Activated CD4-positive, alpha-beta T cell treated with anti-CD3 and anti-CD28 coated beads, Interleukin-10, Interleukin-2, amounts not matched to agents 100 ng/mL and 50 ng/mL, durations not matched to agents 16 hours and 8 hours (primary cell): ENCODE data around the gene BMP2.
A peak's percentile ranks its signal among the peaks of the same experiment; 100 is the strongest.

Experiments used
- DNase-seq: peaks from one replicate; pipeline ENCODE4 v3.0.0-alpha.2; 2020

The BMP2 gene

DNA sequence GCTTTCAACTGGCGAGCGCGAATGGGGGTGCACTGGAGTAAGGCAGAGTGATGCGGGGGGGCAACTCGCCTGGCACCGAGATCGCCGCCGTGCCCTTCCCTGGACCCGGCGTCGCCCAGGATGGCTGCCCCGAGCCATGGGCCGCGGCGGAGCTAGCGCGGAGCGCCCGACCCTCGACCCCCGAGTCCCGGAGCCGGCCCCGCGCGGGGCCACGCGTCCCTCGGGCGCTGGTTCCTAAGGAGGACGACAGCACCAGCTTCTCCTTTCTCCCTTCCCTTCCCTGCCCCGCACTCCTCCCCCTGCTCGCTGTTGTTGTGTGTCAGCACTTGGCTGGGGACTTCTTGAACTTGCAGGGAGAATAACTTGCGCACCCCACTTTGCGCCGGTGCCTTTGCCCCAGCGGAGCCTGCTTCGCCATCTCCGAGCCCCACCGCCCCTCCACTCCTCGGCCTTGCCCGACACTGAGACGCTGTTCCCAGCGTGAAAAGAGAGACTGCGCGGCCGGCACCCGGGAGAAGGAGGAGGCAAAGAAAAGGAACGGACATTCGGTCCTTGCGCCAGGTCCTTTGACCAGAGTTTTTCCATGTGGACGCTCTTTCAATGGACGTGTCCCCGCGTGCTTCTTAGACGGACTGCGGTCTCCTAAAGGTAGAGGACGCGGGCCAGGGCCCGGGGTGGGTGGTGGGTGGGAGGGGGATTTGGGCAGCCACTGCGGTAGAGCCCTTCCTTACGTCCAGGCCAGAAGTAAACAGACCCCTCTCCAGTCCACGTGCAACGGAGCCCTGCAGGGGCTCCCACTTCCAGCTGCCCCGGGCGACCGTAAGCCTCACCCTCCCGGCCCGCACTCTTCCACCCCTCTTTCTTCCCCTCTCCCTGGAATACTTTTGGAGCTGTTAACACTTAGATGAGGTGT, 998 bp downstream of the BMP2 start:
- DNase-seq, result no peak

GRCh38 chr20:6769903-6770785, 2.7 kb downstream of the BMP2 start:
- DNase-seq, result no peak

GRCh38 chr20:6770786-6771100, 3.3 kb downstream of the BMP2 start:
- DNase-seq, result no peak

- no peak for DNase-seq
Observed at GRCh38 chr20:6780433-6781190, 13.1 kb downstream of the BMP2 start.

DNA sequence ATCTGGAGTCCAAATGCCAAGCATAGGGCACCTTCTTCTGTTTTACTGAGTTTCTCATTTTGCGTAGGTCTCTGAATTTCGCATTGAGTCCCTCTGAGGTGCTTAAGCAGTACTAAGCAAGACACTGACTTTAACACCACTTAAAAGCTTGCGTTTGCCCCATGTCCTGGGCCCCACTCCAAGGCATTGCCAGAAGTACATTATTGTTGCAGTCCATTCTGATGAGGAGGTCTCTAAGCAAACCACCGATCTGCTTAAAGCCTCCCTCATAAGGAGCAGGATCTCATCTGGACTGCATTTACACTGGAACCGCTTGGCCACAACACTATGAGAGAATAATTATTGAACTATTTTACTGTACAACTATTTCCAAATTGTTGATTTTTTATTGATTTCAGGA, 16.3 kb downstream of the BMP2 start:
- DNase-seq, result no peak

- no peak for DNase-seq
Observed at GRCh38 chr20:6784210-6784631, 16.7 kb downstream of the BMP2 start.

- no peak for DNase-seq
Observed at GRCh38 chr20:6784767-6785166, 17.3 kb downstream of the BMP2 start.

DNA sequence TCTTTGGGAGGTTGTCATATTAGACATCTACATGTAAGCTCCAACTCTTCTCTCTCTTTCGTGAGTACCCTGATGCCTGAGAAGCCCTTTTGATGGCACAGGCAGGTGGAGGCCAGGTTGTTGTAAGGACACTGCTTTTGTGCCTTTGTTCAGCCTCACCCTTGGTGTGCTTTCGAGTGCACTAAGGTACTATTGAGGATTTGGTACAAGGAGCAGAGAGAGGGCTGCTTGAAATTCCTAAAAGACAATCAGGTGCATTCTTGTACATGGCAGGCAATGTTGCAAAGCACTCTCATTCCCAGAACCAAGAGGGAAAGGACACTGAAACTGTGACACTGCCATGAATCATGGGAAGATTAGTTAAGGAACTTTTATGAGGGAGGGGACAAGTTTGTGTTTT, 19.1 kb downstream of the BMP2 start:
- no peak for DNase-seq

- no peak for DNase-seq
Observed at GRCh38 chr20:6792789-6793188, 25.3 kb downstream of the BMP2 start.

DNA sequence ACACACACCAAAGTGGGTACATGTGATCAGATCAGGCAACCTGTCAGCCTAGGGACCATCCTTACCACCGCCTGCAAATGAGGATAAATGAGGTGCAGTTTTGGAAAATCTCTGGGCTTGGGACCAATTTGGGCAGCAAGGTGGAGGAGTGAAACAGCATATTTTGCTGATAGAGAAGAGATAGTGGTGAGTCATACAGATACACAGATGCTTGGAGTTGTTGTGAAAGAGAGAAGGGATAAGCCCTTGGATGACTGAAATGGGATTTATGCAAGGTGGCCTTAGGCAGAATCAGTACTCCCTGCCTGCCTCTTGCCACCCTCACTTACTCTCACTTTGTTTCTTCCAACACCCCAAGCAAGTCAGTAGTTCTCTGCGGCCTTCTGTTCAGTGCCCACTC, 34.7 kb downstream of the BMP2 start:
- no peak for DNase-seq

GRCh38 chr20:6806275-6806674, 38.8 kb downstream of the BMP2 start:
- DNase-seq, result no peak

DNA sequence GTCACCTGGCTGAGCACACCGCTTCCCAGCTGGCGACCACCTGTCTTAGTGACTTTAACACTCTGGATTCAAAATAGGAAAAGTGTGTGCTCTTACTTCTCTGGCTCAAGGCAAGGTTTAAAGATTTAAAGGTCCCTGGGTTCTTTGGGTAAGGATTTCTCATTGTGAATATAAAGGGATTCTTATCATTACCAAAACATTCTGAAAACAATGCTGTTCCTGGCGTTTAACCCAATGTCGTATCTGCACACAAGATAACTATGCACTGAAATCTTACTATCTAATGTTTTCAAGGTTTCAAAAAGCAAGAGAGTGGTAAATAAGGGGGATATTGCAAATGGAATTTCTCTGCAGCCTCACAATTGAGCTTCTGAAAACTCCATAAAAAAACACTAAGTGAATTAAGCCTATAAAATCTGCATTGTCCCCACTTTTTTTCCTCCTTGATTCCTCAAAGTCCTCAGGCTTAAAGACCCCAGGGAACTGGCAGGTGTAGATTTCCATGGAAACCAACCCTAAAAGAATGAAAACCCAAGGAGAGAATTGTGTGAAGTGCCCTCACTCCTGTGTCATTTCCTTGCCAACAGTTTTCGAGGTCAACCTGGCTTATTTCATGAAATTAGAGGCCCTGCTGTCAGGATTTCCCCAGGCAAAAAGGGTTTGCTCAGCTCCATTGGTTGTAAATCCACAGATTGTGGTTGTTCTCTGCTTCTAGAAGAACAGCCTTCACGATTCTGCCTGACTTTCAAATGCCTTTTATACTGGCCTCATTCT, 44.0 kb downstream of the BMP2 start:
- no peak for DNase-seq

DNA sequence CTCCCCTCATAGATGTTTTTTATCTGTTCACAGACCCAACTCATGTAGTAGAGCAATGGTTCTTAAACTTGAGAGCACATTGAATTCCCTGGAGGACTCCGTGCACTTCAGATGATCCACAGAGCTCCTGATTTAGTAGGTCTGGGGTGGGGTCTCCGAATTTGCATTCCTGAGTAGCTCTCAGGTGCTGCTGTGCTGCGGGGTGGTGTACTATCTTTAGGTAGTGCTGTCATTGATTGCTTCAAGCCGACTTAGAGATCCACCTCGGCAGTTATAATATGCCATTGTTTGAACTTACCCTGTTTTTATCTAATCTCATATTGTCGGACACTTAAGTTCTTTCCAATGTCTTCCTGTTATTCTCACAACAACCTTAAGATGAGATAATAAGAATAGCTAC, 45.0 kb downstream of the BMP2 start:
- no peak for DNase-seq

- DNase-seq, result no peak
Observed at GRCh38 chr20:6814945-6815344, 47.5 kb downstream of the BMP2 start.

- DNase-seq, result no peak
Observed at GRCh38 chr20:6818033-6818808, 50.7 kb downstream of the BMP2 start.

GRCh38 chr20:6819599-6819998, 52.1 kb downstream of the BMP2 start:
- DNase-seq, result no peak

DNA sequence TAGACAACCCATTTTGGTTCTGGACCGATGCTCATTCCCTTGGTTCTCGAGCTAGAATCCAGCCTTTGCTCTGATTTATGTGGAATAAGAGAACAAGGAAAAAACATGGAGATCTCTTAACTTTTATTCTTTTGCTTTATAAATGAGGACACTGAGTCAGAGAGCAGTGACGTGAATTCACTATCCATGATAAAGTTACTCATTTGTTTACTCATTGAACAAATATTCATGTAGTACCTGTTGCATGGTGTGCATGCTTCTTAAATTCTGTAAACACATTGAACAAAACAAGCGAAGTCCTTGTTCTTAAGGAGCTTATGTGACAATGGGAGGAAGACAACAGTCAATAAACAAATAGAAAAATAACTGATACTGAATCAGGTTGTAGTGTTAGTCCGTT, 56.9 kb downstream of the BMP2 start:
- no peak for DNase-seq

DNA sequence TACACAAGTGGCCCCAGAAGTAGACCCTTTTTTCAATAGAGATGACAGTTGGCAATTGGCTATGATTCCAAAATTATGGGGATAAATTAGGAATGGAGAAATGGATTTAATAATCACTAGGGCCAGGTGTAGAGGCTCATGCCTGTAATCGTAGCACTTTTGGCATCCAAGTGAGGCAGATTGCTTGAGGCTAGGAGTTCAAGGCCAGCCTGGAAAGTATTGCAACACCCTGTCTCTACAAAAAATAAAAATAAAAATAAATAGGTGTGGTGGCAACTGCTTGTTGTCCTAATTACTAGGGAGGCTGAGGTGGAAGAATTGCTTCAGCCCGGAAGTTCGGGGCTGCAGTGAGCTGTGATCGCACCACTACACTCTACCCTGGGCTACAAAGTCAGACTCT, 60.0 kb downstream of the BMP2 start:
- DNase-seq, result no peak

- peak; percentile 49 for DNase-seq
Observed at GRCh38 chr20:6828794-6829423, 61.4 kb downstream of the BMP2 start.

DNA sequence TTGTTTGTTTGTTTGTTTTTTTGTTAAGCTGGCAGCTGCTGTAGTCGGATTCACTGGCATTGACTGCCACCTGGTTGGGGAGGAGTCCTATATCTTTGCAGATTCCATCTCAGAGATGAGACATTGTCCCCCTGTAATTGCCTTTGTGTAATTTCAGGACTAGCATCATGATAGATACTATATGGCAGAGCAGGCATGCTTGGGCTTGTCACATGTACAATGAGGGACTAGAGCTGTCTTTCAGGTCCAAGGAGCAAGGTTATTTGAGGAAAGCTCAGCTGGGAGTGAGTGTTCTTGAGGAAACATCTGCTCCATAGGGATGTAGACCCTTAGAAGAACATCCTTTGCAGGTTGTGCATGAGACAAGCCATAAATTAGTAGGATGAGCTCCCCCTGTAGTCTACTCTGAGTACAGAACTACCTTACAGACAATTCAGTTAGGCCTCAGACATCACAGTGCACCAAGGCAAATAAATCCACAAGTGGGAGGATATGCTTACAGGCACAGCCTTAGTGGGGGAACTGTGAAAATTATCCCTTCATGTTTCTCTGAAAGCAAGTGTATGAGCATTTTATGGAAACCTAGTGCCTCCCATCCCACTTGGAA, 62.1 kb downstream of the BMP2 start:
- DNase-seq, result no peak
